ENCODE results near the gene OSBPL5.

Gene OSBPL5

DNA sequence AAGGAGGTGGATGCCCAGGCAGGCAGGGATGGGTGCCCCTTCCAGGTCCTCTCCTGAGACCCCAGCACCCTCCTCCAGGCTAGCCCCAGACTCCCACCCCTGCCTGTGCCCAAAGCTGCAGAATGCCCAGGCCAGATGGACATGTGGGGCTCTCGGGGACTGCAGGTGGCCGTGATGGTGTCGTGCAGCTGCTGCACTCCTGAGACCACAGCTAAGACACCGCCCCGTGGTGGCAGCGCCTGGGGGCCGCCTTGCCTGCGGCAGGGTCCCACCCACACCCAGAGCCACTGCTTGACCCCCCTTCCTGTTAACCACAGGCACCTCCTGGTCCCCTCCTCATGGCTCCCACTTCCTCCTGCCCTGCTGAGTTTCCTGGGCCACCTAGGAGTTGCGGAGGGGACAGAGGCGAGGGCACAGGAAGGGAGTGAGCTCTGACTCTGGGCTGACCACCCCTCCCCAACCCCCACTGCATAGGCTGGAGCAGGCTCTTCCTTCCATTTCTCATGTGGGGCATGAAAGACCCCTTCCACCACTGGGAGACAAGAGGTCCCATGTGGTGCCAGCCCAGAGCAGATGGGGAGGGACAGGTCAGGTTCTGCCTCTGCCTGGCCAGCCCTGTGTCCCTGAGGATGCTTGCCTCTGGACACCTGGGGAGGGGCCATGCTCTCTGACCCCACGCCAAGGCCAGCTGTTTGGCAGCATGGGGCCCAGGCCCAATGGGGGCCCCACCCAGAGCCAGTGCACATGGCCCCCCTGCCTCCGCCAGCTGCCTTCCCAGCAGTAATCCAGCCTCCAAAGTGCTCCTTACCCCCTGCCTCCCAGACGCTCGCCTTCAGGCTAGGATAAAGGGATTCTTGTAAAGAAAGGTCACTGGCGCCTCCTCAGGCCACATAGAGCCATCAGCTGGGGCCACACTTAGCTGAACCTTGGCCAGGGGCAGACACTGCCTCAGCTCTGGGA lies 29.3 kb downstream of the OSBPL5 start:
- TF ChIP-seq, protein P1, sequence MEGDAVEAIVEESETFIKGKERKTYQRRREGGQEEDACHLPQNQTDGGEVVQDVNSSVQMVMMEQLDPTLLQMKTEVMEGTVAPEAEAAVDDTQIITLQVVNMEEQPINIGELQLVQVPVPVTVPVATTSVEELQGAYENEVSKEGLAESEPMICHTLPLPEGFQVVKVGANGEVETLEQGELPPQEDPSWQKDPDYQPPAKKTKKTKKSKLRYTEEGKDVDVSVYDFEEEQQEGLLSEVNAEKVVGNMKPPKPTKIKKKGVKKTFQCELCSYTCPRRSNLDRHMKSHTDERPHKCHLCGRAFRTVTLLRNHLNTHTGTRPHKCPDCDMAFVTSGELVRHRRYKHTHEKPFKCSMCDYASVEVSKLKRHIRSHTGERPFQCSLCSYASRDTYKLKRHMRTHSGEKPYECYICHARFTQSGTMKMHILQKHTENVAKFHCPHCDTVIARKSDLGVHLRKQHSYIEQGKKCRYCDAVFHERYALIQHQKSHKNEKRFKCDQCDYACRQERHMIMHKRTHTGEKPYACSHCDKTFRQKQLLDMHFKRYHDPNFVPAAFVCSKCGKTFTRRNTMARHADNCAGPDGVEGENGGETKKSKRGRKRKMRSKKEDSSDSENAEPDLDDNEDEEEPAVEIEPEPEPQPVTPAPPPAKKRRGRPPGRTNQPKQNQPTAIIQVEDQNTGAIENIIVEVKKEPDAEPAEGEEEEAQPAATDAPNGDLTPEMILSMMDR (IDR thresholded peaks at IDR 0.05; ENCODE audit: insufficient read depth, low read depth, low read length, missing control alignments) = no peak
- DNase-seq (ENCODE audit: low read depth) = no peak
- H3K4me3 ChIP-seq (ENCODE audit: low read depth, low read length) = no peak overlapping the region

- DNase-seq (ENCODE audit: low read depth) = no peak
- H3K4me3 ChIP-seq (ENCODE audit: low read depth, low read length) = no peak overlapping the region
- TF ChIP-seq, protein P1 (IDR thresholded peaks at IDR 0.05; ENCODE audit: insufficient read depth, low read depth, low read length, missing control alignments) = no peak
These were observed 30.2 kb downstream of the OSBPL5 start for GRCh38 chr11:3134651-3135480.

DNA sequence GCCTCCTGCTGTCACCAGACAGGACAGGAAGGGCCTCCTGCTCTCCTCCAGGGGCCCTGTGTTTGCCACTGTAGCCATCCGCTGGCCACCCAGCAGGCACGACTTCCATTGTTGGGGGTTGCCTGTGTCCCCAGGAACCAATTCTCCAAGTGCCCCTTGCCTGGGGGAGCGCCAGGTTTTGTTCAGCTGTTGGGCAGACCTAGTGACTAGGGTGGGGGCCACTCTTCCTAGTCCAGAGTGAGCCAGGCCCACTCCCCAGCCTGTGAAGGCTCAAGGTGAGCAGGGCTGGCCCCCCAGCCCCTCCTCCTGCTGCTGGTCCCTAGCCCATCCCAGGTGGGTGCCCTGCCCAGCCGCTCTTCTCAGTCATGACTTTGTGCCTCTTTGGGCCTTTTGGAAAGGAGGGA lies 30.9 kb downstream of the OSBPL5 start:
- no peak for DNase-seq (ENCODE audit: low read depth)
- no peak overlapping the region for H3K4me3 ChIP-seq (ENCODE audit: low read depth, low read length)
- TF ChIP-seq, protein P1 (IDR thresholded peaks at IDR 0.05; ENCODE audit: insufficient read depth, low read depth, low read length, missing control alignments) = no peak

- TF ChIP-seq, protein P1 (IDR thresholded peaks at IDR 0.05; ENCODE audit: insufficient read depth, low read depth, low read length, missing control alignments) = no peak
- DNase-seq (ENCODE audit: low read depth) = no peak
- no peak overlapping the region for H3K4me3 ChIP-seq (ENCODE audit: low read depth, low read length)
These were observed 31.6 kb downstream of the OSBPL5 start for GRCh38 chr11:3133261-3134217.

DNA sequence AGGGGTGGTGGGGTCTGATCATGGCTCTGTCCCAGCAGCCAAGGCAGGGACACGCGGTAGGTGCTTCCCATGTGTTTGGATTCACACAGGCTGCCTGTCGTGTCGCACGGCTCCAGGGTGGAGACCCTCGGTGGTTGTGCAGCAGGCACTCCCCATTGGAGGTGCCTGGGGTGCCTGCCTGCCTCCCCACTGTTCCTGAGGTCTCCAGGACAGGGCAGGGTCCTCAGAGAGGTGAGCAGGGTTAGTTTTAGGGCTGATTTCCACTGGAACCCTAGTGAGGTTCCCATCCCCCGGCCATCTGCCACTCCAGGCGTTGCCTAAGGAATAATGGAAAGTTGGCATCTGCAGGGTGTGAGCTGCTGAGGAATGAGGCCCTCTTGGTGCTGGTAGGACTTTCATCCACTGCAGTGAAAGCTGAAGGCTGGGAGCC lies 32.3 kb downstream of the OSBPL5 start:
- no peak for DNase-seq (ENCODE audit: low read depth)
- TF ChIP-seq, protein P1 (IDR thresholded peaks at IDR 0.05; ENCODE audit: insufficient read depth, low read depth, low read length, missing control alignments) = no peak
- H3K4me3 ChIP-seq (ENCODE audit: low read depth, low read length) = no peak overlapping the region

DNA sequence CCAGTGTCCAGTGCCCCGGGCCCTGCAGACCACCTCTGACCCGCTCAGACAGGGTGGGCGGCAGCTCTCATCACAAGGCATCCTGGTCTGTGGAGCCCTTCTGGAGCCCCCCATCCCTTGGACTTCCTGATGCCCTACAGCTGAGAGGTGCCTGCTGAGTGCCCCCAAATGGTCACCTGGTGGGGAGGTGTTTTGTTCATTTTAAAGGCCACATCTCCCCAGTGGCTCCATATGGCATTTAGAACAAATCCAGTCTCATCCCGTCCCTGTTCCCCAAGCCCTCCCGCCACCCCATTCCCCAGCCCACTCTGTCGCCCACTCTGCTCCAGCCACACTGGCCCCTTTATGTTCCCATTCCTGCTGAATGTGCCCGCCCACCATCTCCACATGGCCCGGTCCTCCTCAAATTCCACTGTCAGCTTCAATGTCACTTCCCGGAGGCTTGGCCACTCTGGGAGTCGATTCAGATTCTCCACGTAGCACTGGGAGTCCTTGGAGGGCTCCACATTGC lies 32.8 kb downstream of the OSBPL5 start:
- H3K4me3 ChIP-seq (ENCODE audit: low read depth, low read length) = no peak overlapping the region
- no peak for DNase-seq (ENCODE audit: low read depth)
- TF ChIP-seq, protein P1 (IDR thresholded peaks at IDR 0.05; ENCODE audit: insufficient read depth, low read depth, low read length, missing control alignments) = no peak
